ENCODE results near the gene MUSK. TPM values are rescaled to one million over a fixed set of nuclear protein-coding genes. Genes with fewer than 3 reads are reported as not detected.

Gene MUSK
- polyA plus RNA-seq, 1 donor (not counting 4 experiments of a cell fraction or from before 2014, with no cell fraction given), result not detected

- no peak overlapping the region for H3K27ac ChIP-seq (ENCODE audit: control insufficient read depth, insufficient read depth, low read length)
- DNase-seq (ENCODE audit: low read depth, low spot score), result no peak
- H2AFZ ChIP-seq (ENCODE audit: control insufficient read depth, low read length), result no peak overlapping the region
Observed at GRCh38 chr9:110753731-110754231, 85.2 kb downstream of the MUSK start.

GRCh38 chr9:110755179-110755578 lies 86.6 kb downstream of the MUSK start:
- Histone ChIP-seq H3K9me1 (ENCODE audit: control insufficient read depth, extremely low read depth, insufficient read depth, low read length) (no peaks in the 10 kb centered on the region), H3K27me3 (ENCODE audit: control insufficient read depth, extremely low read depth, insufficient read depth, low read length) (no peaks in the 10 kb centered on the region), H3K79me2 (ENCODE audit: control insufficient read depth, insufficient read depth, low read length) (no peaks in the 10 kb centered on the region), H3K36me3 (ENCODE audit: control insufficient read depth in 2 of 2, extremely low read depth in 1 of 2, insufficient read depth in 2 of 2, low read length in 2 of 2) (no peaks in the 10 kb centered on the region), H3K4me2 (ENCODE audit: control insufficient read depth, extremely low read depth, insufficient read depth, low read depth, low read length) (no peak overlapping the region), H3K4me1 (ENCODE audit: control insufficient read depth, extremely low read depth, insufficient read depth, low read length) (peaks cover 16% of the 10 kb centered on the region), H3K9me3 (ENCODE audit: control insufficient read depth, low read depth, low read length) (no peaks in the 10 kb centered on the region), H2AFZ (ENCODE audit: control insufficient read depth, low read length) (no peak overlapping the region), H3K27ac (ENCODE audit: control insufficient read depth, insufficient read depth, low read length) (no peak overlapping the region), H3K4me3 (ENCODE audit: control insufficient read depth in 2 of 3, extremely low read depth in 1 of 3, insufficient read depth in 2 of 3, low read depth in 1 of 3, low read length in 3 of 3) (no peak overlapping the region), H4K20me1 (ENCODE audit: control insufficient read depth, extremely low read depth, insufficient read depth, low read length) (no peaks in the 10 kb centered on the region), H3K9ac (ENCODE audit: control insufficient read depth, extremely low read depth, insufficient read depth, low read length) (no peak overlapping the region)
- DNase-seq (ENCODE audit: low read depth, low spot score) (no peak), FAIRE-seq (no peak)
- dilution Hi-C loops (cut with MboI; ENCODE audit: extremely low pct_ligation_motif_present, low sequenced_read_pairs), result no loop called here
- TF ChIP-seq CTCF (optimal IDR thresholded peaks at IDR 0.05 in 1 of 3, IDR thresholded peaks at IDR 0.05 in 1 of 3, conservative IDR thresholded peaks at IDR 0.05 in 1 of 3; ENCODE audit: extremely low read depth in 1 of 3, insufficient read depth in 2 of 3, low read length in 3 of 3) (no peak), EZH2 (IDR thresholded peaks at IDR 0.05; ENCODE audit: low read length) (no peak)

More at GRCh38 chr9:110753731-110754231, 85.2 kb downstream of the MUSK start:
- dilution Hi-C loops (cut with MboI; ENCODE audit: extremely low pct_ligation_motif_present, low sequenced_read_pairs), result no loop called here
- no peak for FAIRE-seq
- no peaks in the 10 kb centered on the region for H4K20me1 ChIP-seq (ENCODE audit: control insufficient read depth, extremely low read depth, insufficient read depth, low read length)
- no peaks in the 10 kb centered on the region for H3K36me3 ChIP-seq (ENCODE audit: control insufficient read depth in 2 of 2, extremely low read depth in 1 of 2, insufficient read depth in 2 of 2, low read length in 2 of 2)
- TF ChIP-seq CTCF (optimal IDR thresholded peaks at IDR 0.05 in 1 of 3, IDR thresholded peaks at IDR 0.05 in 1 of 3, conservative IDR thresholded peaks at IDR 0.05 in 1 of 3; ENCODE audit: extremely low read depth in 1 of 3, insufficient read depth in 2 of 3, low read length in 3 of 3) (no peak), EZH2 (IDR thresholded peaks at IDR 0.05; ENCODE audit: low read length) (no peak)
- H3K4me2 ChIP-seq (ENCODE audit: control insufficient read depth, extremely low read depth, insufficient read depth, low read depth, low read length), result no peak overlapping the region
- no peak overlapping the region for H3K9ac ChIP-seq (ENCODE audit: control insufficient read depth, extremely low read depth, insufficient read depth, low read length)
- no peaks in the 10 kb centered on the region for H3K9me3 ChIP-seq (ENCODE audit: control insufficient read depth, low read depth, low read length)
- peaks cover 16% of the 10 kb centered on the region for H3K4me1 ChIP-seq (ENCODE audit: control insufficient read depth, extremely low read depth, insufficient read depth, low read length)
- H3K9me1 ChIP-seq (ENCODE audit: control insufficient read depth, extremely low read depth, insufficient read depth, low read length), result no peaks in the 10 kb centered on the region
- no peaks in the 10 kb centered on the region for H3K79me2 ChIP-seq (ENCODE audit: control insufficient read depth, insufficient read depth, low read length)
- H3K4me3 ChIP-seq (ENCODE audit: control insufficient read depth in 2 of 3, extremely low read depth in 1 of 3, insufficient read depth in 2 of 3, low read depth in 1 of 3, low read length in 3 of 3), result no peak overlapping the region
- no peaks in the 10 kb centered on the region for H3K27me3 ChIP-seq (ENCODE audit: control insufficient read depth, extremely low read depth, insufficient read depth, low read length)

Measured in keratinocyte (primary cell).